ENCODE data around the gene PFKL.

The PFKL gene

GRCh38 chr21:44331650-44332307 is 31.9 kb downstream of the PFKL start:
- TF ChIP-seq YY1 (IDR thresholded peaks at IDR 0.05; ENCODE audit: low read depth) (no peak), TEAD4 (IDR thresholded peaks at IDR 0.05) (no peak), CEBPB (IDR thresholded peaks at IDR 0.05) (no peak), RAD21 (IDR thresholded peaks at IDR 0.05; ENCODE audit: low read depth) (no peak), MAX (IDR thresholded peaks at IDR 0.05) (no peak), FOXM1 (IDR thresholded peaks at IDR 0.05; ENCODE audit: borderline replicate concordance, low read depth) (no peak), CREB1 (IDR thresholded peaks at IDR 0.05; ENCODE audit: low read depth) (no peak), USF1 (IDR thresholded peaks at IDR 0.05) (no peak), TAF1 (IDR thresholded peaks at IDR 0.05; ENCODE audit: low read depth) (no peak), NFIC (IDR thresholded peaks at IDR 0.05) (no peak), ZBTB7A (IDR thresholded peaks at IDR 0.05; ENCODE audit: low read depth) (no peak), TCF12 (IDR thresholded peaks at IDR 0.05; ENCODE audit: low read depth) (no peak), REST (IDR thresholded peaks at IDR 0.05; ENCODE audit: low read depth) (no peak), EP300 (IDR thresholded peaks at IDR 0.05; ENCODE audit: borderline replicate concordance) (no peak), EGR1 (IDR thresholded peaks at IDR 0.05) (no peak)

- TF ChIP-seq FOXM1 (IDR thresholded peaks at IDR 0.05; ENCODE audit: borderline replicate concordance, low read depth) (no peak), RAD21 (IDR thresholded peaks at IDR 0.05; ENCODE audit: low read depth) (no peak)
These were observed 32.5 kb downstream of the PFKL start for GRCh38 chr21:44332383-44332782.

GRCh38 chr21:44332965-44333364 is 33.1 kb downstream of the PFKL start:
- no peak for TF ChIP-seq CEBPB (IDR thresholded peaks at IDR 0.05)
- no peak for TF ChIP-seq USF1 (IDR thresholded peaks at IDR 0.05)
- no peak for TF ChIP-seq MAX (IDR thresholded peaks at IDR 0.05)
- TF ChIP-seq CREB1 (IDR thresholded peaks at IDR 0.05; ENCODE audit: low read depth) = no peak
- no peak for TF ChIP-seq NFIC (IDR thresholded peaks at IDR 0.05)
- TF ChIP-seq TCF12 (IDR thresholded peaks at IDR 0.05; ENCODE audit: low read depth) = no peak
- TF ChIP-seq EGR1 (IDR thresholded peaks at IDR 0.05) = no peak
- TF ChIP-seq YY1 (IDR thresholded peaks at IDR 0.05; ENCODE audit: low read depth) = no peak
- no peak for TF ChIP-seq FOXM1 (IDR thresholded peaks at IDR 0.05; ENCODE audit: borderline replicate concordance, low read depth)
- no peak for TF ChIP-seq RAD21 (IDR thresholded peaks at IDR 0.05; ENCODE audit: low read depth)
- no peak for TF ChIP-seq ZBTB7A (IDR thresholded peaks at IDR 0.05; ENCODE audit: low read depth)
- TF ChIP-seq EP300 (IDR thresholded peaks at IDR 0.05; ENCODE audit: borderline replicate concordance) = no peak
- no peak for TF ChIP-seq TAF1 (IDR thresholded peaks at IDR 0.05; ENCODE audit: low read depth)
- no peak for TF ChIP-seq TEAD4 (IDR thresholded peaks at IDR 0.05)
- no peak for TF ChIP-seq REST (IDR thresholded peaks at IDR 0.05; ENCODE audit: low read depth)

- TF ChIP-seq EP300 (IDR thresholded peaks at IDR 0.05; ENCODE audit: borderline replicate concordance) = no peak
- TF ChIP-seq TEAD4 (IDR thresholded peaks at IDR 0.05) = no peak
- TF ChIP-seq USF1 (IDR thresholded peaks at IDR 0.05) = no peak
- TF ChIP-seq TCF12 (IDR thresholded peaks at IDR 0.05; ENCODE audit: low read depth) = no peak
- TF ChIP-seq EGR1 (IDR thresholded peaks at IDR 0.05) = no peak
- no peak for TF ChIP-seq CREB1 (IDR thresholded peaks at IDR 0.05; ENCODE audit: low read depth)
- no peak for TF ChIP-seq YY1 (IDR thresholded peaks at IDR 0.05; ENCODE audit: low read depth)
- TF ChIP-seq CEBPB (IDR thresholded peaks at IDR 0.05) = no peak
- no peak for TF ChIP-seq TAF1 (IDR thresholded peaks at IDR 0.05; ENCODE audit: low read depth)
- TF ChIP-seq REST (IDR thresholded peaks at IDR 0.05; ENCODE audit: low read depth) = no peak
- no peak for TF ChIP-seq ZBTB7A (IDR thresholded peaks at IDR 0.05; ENCODE audit: low read depth)
- TF ChIP-seq MAX (IDR thresholded peaks at IDR 0.05) = no peak
- TF ChIP-seq RAD21 (IDR thresholded peaks at IDR 0.05; ENCODE audit: low read depth) = no peak
- TF ChIP-seq NFIC (IDR thresholded peaks at IDR 0.05) = no peak
- TF ChIP-seq FOXM1 (IDR thresholded peaks at IDR 0.05; ENCODE audit: borderline replicate concordance, low read depth) = no peak
These were observed 33.9 kb downstream of the PFKL start for GRCh38 chr21:44333509-44334328.
